PC-9 (cell line): Measurements from ENCODE around the gene PEX14. TPM values are rescaled to one million over a fixed set of nuclear protein-coding genes. Genes with fewer than 3 reads are reported as not detected.

Source experiments
- BruUV-seq: library from RNA; stranded (reverse); fragments of 400-500 nt; replicated peaks from 2 replicates; lab custom pipeline; 2021; lab: Mats Ljungman, UMichigan
- CTCF ChIA-PET: fragments of 300-600 bp; sonication (Branson Sonifier 250); formaldehyde crosslinking; loops from one replicate; lab custom pipeline; 2022; ENCODE audit warnings: antibody characterized with exemption; lab: Charles Lee
- POLR2A ChIA-PET: fragments of 300-600 bp; sonication (Branson Sonifier 250); formaldehyde crosslinking; loops from one replicate; lab custom pipeline; 2022; ENCODE audit warnings: antibody characterized with exemption; ENCODE audit not compliant: unreplicated experiment; lab: Charles Lee
- DNase-seq, 2 experiments: peaks; one replicate each; pipeline versions ENCODE4 v3.0.0 to v3.0.0-alpha.2; 2015 to 2022; ENCODE audit warnings: mixed read lengths in 1 of 2
- H2AFZ ChIP-seq: fragments of 200-600 bp; sonication (generic); 2 replicates; pipeline ENCODE4 v1.8.1; 2017; ENCODE audit warnings: antibody characterized with exemption
- H3F3A ChIP-seq: fragments of 200-600 bp; sonication (generic); 2 replicates; pipeline ENCODE4 v1.8.1; 2017; ENCODE audit warnings: antibody characterized with exemption, mild to moderate bottlenecking, low read depth; ENCODE audit not compliant: insufficient read depth
- H3K27ac ChIP-seq: fragments of 200-600 bp; sonication (generic); 2 replicates; pipeline ENCODE4 v1.6.1; 2016; ENCODE audit warnings: mixed run types
- H3K27me3 ChIP-seq: fragments of 200-600 bp; sonication (generic); 2 replicates; pipeline ENCODE4 v1.6.1; 2016; ENCODE audit warnings: low read depth, mixed run types; ENCODE audit not compliant: insufficient read depth
- H3K36me3 ChIP-seq: fragments of 200-600 bp; sonication (generic); 2 replicates; pipeline ENCODE4 v1.6.1; 2016; ENCODE audit warnings: low read depth, mixed run types
- H3K4me1 ChIP-seq: fragments of 200-600 bp; sonication (generic); replicated peaks from 2 replicates; pipeline ENCODE4 v1.6.1; 2016; ENCODE audit warnings: mixed run types; ENCODE audit not compliant: insufficient read depth
- H3K4me2 ChIP-seq: fragments of 200-600 bp; sonication (generic); 2 replicates; pipeline ENCODE4 v1.6.1; 2017; ENCODE audit warnings: mixed run types
- H3K4me3 ChIP-seq: fragments of 200-600 bp; sonication (generic); 2 replicates; pipeline ENCODE4 v1.6.1; 2016; ENCODE audit warnings: mixed run types
- H3K79me2 ChIP-seq: fragments of 200-600 bp; sonication (generic); 2 replicates; pipeline ENCODE4 v1.6.1; 2017; ENCODE audit warnings: low read depth, mixed run types
- H3K9me2 ChIP-seq: fragments of 200-600 bp; sonication (generic); 2 replicates; pipeline ENCODE4 v1.8.1; 2017; ENCODE audit warnings: mild to moderate bottlenecking; ENCODE audit not compliant: insufficient read depth
- H3K9me3 ChIP-seq: fragments of 200-600 bp; sonication (generic); 2 replicates; pipeline ENCODE4 v1.8.1; 2016; ENCODE audit warnings: low read depth; ENCODE audit not compliant: insufficient read depth
- H4K20me1 ChIP-seq: fragments of 200-600 bp; sonication (generic); 2 replicates; pipeline ENCODE4 v1.8.1; 2017; ENCODE audit not compliant: insufficient read depth
- CTCF ChIP-seq: fragments of 200-600 bp; sonication (generic); conservative IDR thresholded peaks from 2 replicates; pipeline ENCODE4 v1.6.1; 2017; ENCODE audit warnings: mixed run types, antibody characterized with exemption, mild to moderate bottlenecking, moderate library complexity
- EZH2 ChIP-seq: fragments of 200-600 bp; sonication (generic); IDR thresholded peaks from 2 replicates; pipeline ENCODE4 v1.8.0; 2017; ENCODE audit warnings: antibody characterized with exemption, low read depth
- intact Hi-C: fragments of 100-400 bp; cut with micrococcal nuclease; formaldehyde crosslinking; loops from one replicate; pipeline ENCODE4 v1.10.0; 2022; ENCODE audit not compliant: unreplicated experiment
- total RNA-seq: library from RNA; stranded (reverse); gene quantifications from 2 replicates; pipeline ENCODE4 v1.2.3, GENCODE V29; 2021

Gene PEX14
- total RNA-seq, 1 experiment from 2014 or later = 28.3 TPM

- ChIA-PET POLR2A (no interaction called here), CTCF (no interaction called here)
- Histone ChIP-seq H3K27ac (no peak overlapping the region), H3K4me2 (no peak overlapping the region), H3K36me3 (no peaks in the 10 kb centered on the region), H3K9me3 (no peaks in the 10 kb centered on the region), H3K4me1 (no peaks in the 10 kb centered on the region), H3K4me3 (no peak overlapping the region), H3K27me3 (no peaks in the 10 kb centered on the region), H3K9me2 (no peaks in the 10 kb centered on the region), H4K20me1 (no peaks in the 10 kb centered on the region), H3K79me2 (no peaks in the 10 kb centered on the region), H3F3A (no peaks in the 10 kb centered on the region), H2AFZ (no peak overlapping the region)
- intact Hi-C loops = no loop called here
- no peak for TF ChIP-seq CTCF
- TF ChIP-seq EZH2 = no peak
- DNase-seq = no peak
- no TSS peak for BruUV-seq
These were observed 140.6 kb downstream of the PEX14 start for GRCh38 chr1:10615332-10615731.

DNA sequence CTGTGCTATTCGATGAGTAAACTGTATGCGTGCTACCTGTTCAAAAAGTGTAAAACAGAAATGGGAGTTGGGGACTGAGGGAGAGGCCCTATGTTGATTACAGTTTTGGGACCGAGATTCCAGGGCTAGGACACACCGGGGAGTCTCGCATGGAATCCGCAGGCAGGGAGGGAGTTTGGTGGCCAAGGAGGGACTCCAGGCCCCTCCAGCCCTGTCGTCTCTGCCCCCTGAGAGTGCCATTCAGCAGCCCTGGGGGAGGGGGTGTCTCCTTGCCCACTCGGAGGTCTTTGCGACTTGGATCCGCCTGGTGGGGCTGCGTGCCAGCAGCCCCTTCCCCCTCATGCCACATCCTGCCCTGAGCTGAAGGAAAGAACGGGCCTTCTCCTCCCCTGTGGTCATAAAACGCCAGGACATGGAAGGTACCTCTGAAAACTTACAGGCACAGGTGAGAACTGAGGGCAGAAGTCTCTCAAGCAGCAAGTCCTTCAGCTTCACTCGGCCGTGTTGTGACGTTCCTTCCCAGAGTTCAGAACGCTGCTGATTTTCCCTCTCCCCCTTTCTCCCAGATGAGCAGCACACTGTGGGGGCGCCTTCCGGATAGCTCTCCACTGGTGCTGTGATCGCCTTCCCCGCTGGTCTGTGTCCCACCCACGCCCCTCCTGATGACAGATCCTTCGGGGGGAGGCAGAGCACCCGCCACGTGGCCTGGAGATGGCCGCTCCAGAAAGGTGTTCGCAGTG, 141.4 kb downstream of the PEX14 start:
- Histone ChIP-seq H3F3A (no peaks in the 10 kb centered on the region), H4K20me1 (no peaks in the 10 kb centered on the region), H2AFZ (no peak overlapping the region), H3K4me2 (no peak overlapping the region), H3K79me2 (no peaks in the 10 kb centered on the region), H3K36me3 (no peaks in the 10 kb centered on the region), H3K27ac (no peak overlapping the region), H3K9me2 (no peaks in the 10 kb centered on the region), H3K4me1 (no peaks in the 10 kb centered on the region), H3K9me3 (no peaks in the 10 kb centered on the region), H3K4me3 (no peak overlapping the region), H3K27me3 (no peaks in the 10 kb centered on the region)
- no TSS peak for BruUV-seq
- ChIA-PET CTCF (no interaction called here), POLR2A (no interaction called here)
- TF ChIP-seq EZH2 = no peak
- no peak for TF ChIP-seq CTCF
- intact Hi-C loops = no loop called here
- no peak for DNase-seq

DNA sequence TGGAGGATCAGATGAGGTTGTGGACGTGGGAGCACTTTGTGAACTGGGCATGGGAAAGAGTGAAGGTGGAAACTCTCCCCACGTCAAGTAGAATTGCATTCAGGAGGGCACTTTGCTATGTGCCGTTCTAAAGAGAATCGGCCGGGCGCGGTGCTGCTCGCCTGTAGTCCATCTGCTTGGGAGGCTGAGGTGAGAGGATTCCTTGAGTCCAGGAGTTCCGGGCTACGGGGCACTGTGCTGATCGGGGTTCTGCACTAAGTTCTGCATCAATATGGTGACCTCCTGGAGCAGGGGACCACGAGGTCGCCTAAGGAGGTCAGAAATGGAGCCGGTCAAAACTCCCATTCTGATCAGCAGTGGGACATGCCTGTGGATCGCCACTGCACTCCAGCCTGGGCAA, 141.9 kb downstream of the PEX14 start:
- H3K27me3 ChIP-seq = no peaks in the 10 kb centered on the region
- no peaks in the 10 kb centered on the region for H3K79me2 ChIP-seq
- H3K4me3 ChIP-seq = no peak overlapping the region
- H3F3A ChIP-seq = no peaks in the 10 kb centered on the region
- TF ChIP-seq EZH2 (no peak), CTCF (no peak)
- ChIA-PET CTCF (no interaction called here), POLR2A (no interaction called here)
- no TSS peak for BruUV-seq
- no peak overlapping the region for H3K4me2 ChIP-seq
- H4K20me1 ChIP-seq = no peaks in the 10 kb centered on the region
- H3K9me2 ChIP-seq = no peaks in the 10 kb centered on the region
- H3K9me3 ChIP-seq = no peaks in the 10 kb centered on the region
- no peaks in the 10 kb centered on the region for H3K4me1 ChIP-seq
- no peak for DNase-seq
- no peak overlapping the region for H2AFZ ChIP-seq
- no peaks in the 10 kb centered on the region for H3K36me3 ChIP-seq
- intact Hi-C loops = no loop called here
- no peak overlapping the region for H3K27ac ChIP-seq
